GM18505 (cell line): ENCODE results near the gene RBM22.

Experiments
- ATAC-seq: cut with Tn5 transposase; IDR thresholded peaks from one replicate; pipeline ENCODE4 v1.9.1; 2021; ENCODE audit not compliant: unreplicated experiment
- POLR2A ChIP-seq: IDR thresholded peaks from 4 replicates; pipeline ENCODE4 v1.6.1; 2011; ENCODE audit warnings: borderline replicate concordance; ENCODE audit not compliant: insufficient read depth, insufficient read length; ENCODE audit errors: extremely low read depth

Gene RBM22

DNA sequence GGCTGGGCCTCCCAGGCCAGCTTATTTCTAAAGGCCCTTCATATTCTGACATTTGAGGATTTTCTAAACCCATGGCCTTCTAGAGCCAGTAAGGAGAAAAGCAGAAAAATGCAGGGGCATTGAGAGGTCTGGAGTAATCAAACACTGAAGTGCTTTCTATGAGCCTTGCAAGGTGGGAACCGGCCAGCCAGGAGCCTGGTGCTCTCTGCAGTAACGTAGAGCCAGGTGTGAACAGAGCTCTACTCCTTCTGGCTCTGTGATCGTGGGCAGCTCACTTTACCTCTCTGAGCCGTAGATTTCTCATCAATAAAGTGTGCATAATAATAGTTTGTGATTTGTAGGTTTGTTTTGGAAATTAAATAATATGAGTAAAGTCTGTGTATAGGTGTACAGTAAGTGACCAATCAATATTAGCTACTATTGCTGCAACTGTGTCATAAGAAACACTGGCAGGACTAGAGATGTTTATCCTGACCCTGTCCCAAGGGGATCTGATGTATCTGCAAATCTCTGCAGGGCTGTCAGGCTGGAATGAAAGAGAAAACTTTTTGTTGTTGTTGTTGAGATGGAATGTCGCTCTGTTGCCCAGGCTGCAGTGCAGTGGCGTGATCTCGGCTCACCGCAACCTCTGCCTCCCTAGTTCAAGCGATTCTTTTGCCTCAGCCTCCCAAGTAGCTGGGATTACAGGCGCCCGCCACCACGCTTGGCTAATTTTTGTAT lies 57.7 kb downstream of the RBM22 start:
- ATAC-seq, result no peak
- TF ChIP-seq POLR2A, result no peak

DNA sequence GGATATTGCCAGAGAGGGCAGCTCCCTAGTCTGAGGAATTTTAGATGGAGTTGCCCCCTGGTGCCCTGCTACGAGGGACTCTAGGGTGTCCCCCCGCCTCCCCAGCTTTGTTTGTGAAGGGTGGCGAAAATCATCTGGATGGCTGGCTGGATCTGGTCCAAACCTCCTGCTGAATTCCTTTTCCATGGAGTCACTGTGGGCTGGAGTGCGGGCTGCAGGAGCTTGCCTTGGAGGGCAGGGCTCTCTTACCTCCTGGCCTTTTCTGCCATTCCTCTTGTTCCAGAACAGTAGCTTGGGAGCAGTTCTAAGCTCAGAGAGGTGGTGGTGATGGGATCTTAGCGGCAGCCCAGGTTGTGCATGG lies 58.3 kb downstream of the RBM22 start:
- ATAC-seq, result no peak
- TF ChIP-seq POLR2A, result no peak

DNA sequence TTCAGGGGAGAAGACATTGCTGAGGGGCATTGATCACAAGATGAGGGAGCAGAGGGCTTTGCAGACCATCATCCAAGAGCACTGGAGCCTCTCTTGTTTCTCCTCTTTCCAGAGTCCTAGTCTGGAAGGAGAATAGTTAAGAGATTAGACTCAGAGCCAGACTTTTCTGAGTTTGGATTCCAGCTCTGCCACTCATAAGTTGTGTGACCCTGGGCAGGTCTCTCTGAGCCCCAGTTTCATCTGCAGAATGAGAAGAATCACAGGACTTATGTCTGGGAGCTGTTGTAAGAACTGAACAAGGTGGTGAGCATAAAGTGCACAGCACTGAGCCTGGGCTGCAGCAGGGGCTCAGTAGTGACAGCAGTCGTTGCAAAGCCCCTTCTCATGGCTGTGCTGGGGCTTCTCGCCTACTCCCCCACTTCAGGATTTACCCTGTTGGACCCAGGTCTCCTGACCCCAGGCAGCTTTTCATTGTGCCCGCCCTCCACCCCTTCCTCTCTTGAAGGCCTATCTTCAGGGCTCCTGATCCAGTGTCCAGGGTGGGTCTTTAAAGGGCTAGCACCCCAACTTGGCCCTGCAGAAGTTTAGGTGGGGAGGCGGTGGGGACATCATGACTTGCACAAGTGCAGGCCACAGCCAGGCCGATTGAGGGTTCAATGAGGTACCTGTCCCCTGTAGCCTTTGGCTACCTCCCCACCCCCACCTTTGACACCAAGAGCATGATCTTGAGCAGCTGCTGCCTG lies 58.9 kb downstream of the RBM22 start:
- ATAC-seq, result no peak
- no peak for TF ChIP-seq POLR2A

DNA sequence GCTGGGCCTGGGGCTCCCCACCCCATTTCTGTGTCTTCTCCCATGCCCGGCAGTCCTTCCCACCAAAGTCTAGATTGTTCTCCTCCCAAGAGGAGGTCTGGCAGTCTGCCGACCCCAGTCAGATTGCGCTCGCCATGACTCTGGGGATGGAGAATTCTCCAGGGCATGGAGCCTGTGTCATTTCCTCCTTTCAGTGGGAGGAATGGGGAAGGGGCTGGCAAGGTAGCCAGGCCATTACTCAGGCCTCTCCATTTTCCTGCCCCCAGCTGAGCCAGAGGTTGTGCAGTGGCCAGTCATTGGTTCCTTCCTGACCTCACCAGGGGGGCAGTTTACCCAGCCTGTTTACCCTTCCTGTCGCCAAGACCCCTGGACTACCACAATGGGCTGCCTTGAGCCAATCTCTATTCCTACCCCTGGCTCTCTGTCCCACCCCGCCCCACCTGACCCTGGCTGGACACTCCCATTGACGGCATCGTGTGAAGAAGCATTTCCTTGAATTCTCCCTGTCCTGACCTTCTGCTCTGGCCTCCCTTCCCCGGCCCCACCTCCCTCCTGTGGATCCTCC lies 59.8 kb downstream of the RBM22 start:
- no peak for TF ChIP-seq POLR2A
- no peak for ATAC-seq
